GM12878 (cell line): ENCODE data around the gene SRPK3. TPM values are rescaled to one million over a fixed set of nuclear protein-coding genes. Genes with fewer than 3 reads are reported as not detected.

ENCODE experiments used
- ATAC-seq: fragments of 200-7000 bp; cut with Tn5 transposase; 3 replicates; pipeline ENCODE4 v1.9.1; 2020; ENCODE audit warnings: mild to moderate bottlenecking, moderate library complexity
- BruUV-seq: library from RNA; stranded (reverse); fragments of 400-500 nt; replicated peaks from 2 replicates; lab custom pipeline; 2021; lab: Mats Ljungman, UMichigan
- CTCF ChIA-PET: fragments of 300-600 bp; sonication (Branson Sonifier 250); formaldehyde crosslinking; extraction: SDS; loops from one replicate; lab custom pipeline; 2021; ENCODE audit warnings: inconsistent platforms; lab: Yijun Ruan, JAX
- POLR2A ChIA-PET: fragments of 350-600 bp; formaldehyde crosslinking; extraction: SDS; loops from one replicate; lab custom pipeline; 2021; ENCODE audit warnings: inconsistent platforms; lab: Charles Lee
- RAD21 ChIA-PET: fragments of 300-600 bp; sonication (Branson Sonifier 250); formaldehyde crosslinking; loops from one replicate; lab custom pipeline; 2023; ENCODE audit warnings: antibody characterized with exemption; ENCODE audit not compliant: unreplicated experiment; lab: Charles Lee
- SMC1A ChIA-PET: fragments of 300-600 bp; sonication (Branson Sonifier 250); formaldehyde crosslinking; loops from one replicate; lab custom pipeline; 2023; ENCODE audit not compliant: unreplicated experiment, uncharacterized antibody; lab: Charles Lee
- DNase-seq: peaks from one replicate; pipeline ENCODE4 v3.0.0-alpha.2; 2011; ENCODE audit warnings: low read depth, low spot score
- FAIRE-seq: peaks from 3 replicates; lab custom pipeline; 2011; peaks lifted over from hg19 to GRCh38; lab: Jason Lieb, UNC
- H2AFZ ChIP-seq: 2 replicates; pipeline ENCODE4 v1.6.0; 2011; ENCODE audit warnings: low read depth, low read length, control low read depth; ENCODE audit not compliant: control insufficient read depth
- H3K27ac ChIP-seq: 2 replicates; pipeline ENCODE4 v1.5.1; 2011; ENCODE audit warnings: control low read depth; ENCODE audit not compliant: control insufficient read depth, insufficient read depth
- H3K27me3 ChIP-seq, 2 experiments: replicated peaks in 1 of 2; 2 replicates each; pipeline versions ENCODE4 v1.6.0 to v1.6.1; 2011; ENCODE audit warnings: low read length in 1 of 2; ENCODE audit not compliant: control insufficient read depth in 2 of 2, insufficient read depth in 2 of 2
- H3K36me3 ChIP-seq, 2 experiments: 2 replicates each; pipeline ENCODE4 v1.5.1; 2011; ENCODE audit warnings: low read length in 1 of 2; ENCODE audit not compliant: control insufficient read depth in 2 of 2, insufficient read depth in 2 of 2
- H3K4me1 ChIP-seq: 2 replicates; pipeline ENCODE4 v1.6.1; 2011; ENCODE audit warnings: mild to moderate bottlenecking, low read length, moderate library complexity, mixed read lengths; ENCODE audit not compliant: control insufficient read depth, insufficient read depth
- H3K4me2 ChIP-seq: 2 replicates; pipeline ENCODE4 v1.6.0; 2011; ENCODE audit warnings: control low read depth; ENCODE audit not compliant: control insufficient read depth, insufficient read depth
- H3K4me3 ChIP-seq: fragments of 200-600 bp; sonication (generic); 2 replicates; pipeline ENCODE4 v1.5.1; 2016
- H3K79me2 ChIP-seq: 2 replicates; pipeline ENCODE4 v1.6.0; 2011; ENCODE audit warnings: low read length; ENCODE audit not compliant: control insufficient read depth, insufficient read depth
- H3K9ac ChIP-seq: 2 replicates; pipeline ENCODE4 v1.8.0; 2011; ENCODE audit warnings: low read length, control low read depth, mixed read lengths; ENCODE audit not compliant: control insufficient read depth, insufficient read depth
- H3K9me3 ChIP-seq: replicated peaks from 3 replicates; pipeline ENCODE4 v1.5.1; 2011; ENCODE audit warnings: mild to moderate bottlenecking, low read length; ENCODE audit not compliant: control insufficient read depth, insufficient read depth
- H4K20me1 ChIP-seq: 2 replicates; pipeline ENCODE4 v1.6.0; 2011; ENCODE audit not compliant: control insufficient read depth, insufficient read depth
- HDAC6 ChIP-seq: fragments of 200-600 bp; sonication (generic); IDR thresholded peaks from one replicate; pipeline ENCODE4 v1.8.0; 2017; ENCODE audit warnings: antibody characterized with exemption; ENCODE audit not compliant: unreplicated experiment
- RFX5 ChIP-seq: IDR thresholded peaks from 2 replicates; pipeline ENCODE4 v1.6.1; 2011; ENCODE audit warnings: low read depth, low read length, improper control_type of control experiment
- SMC3 ChIP-seq: IDR thresholded peaks from 2 replicates; pipeline ENCODE4 v1.6.1; 2011; ENCODE audit warnings: low read length, improper control_type of control experiment, borderline replicate concordance
- ZNF592 ChIP-seq: fragments of 450-650 bp; IDR thresholded peaks from 2 replicates; pipeline ENCODE4 v1.6.1; 2017; ENCODE audit warnings: mild to moderate bottlenecking, moderate library complexity
- WGBS: methylation state at CpG from one replicate; pipeline ENCODE4 v1.1.6; 2016; ENCODE audit warnings: low lambda C conversion rate; ENCODE audit not compliant: insufficient replicate concordance, insufficient coverage; ENCODE audit errors: missing lambda C conversion rate; 5-methylcytosine and 5-hydroxymethylcytosine counted together
- in situ Hi-C: fragments of 300-500 bp; cut with MboI; formaldehyde crosslinking; loops from 9 replicates; pipeline ENCODE4 v1.14.3; 2018; ENCODE audit warnings: mixed read lengths
- intact Hi-C: fragments of 100-400 bp; cut with micrococcal nuclease; formaldehyde crosslinking; loops from one replicate; pipeline ENCODE4 v1.14.2; 2022; ENCODE audit not compliant: unreplicated experiment
- polyA plus RNA-seq, 11 experiments: library from polyadenylated mRNA; depleted of rRNA in 4 of 11; unstranded in 6 of 11; stranded (reverse) in 5 of 11; fragments of >200 nt; fragmentation: Nextera tagmentation in 4 of 11; fragmentation: Illumina TruSeq in 1 of 11; extraction: Ambion mirVana in 4 of 11; extraction: Trizol in 1 of 11; gene quantifications; 1 replicate in 1 of 11; 2 replicates in 10 of 11; pipeline versions ENCODE4 v1.2.1 to v1.2.3, GENCODE V29; 2011 to 2016; ENCODE audit warnings: inconsistent platforms in 2 of 11, missing spikeins in 2 of 11, low read depth in 1 of 11
- total RNA-seq, 4 experiments: library from RNA; depleted of rRNA in 3 of 4; stranded (reverse); fragments of >200 nt in 3 of 4; fragmentation: Illumina TruSeq in 1 of 4; extraction: Trizol in 1 of 4; gene quantifications; 2 replicates each; pipeline versions ENCODE4 v1.2.1 to v1.2.3, GENCODE V29; 2013 to 2021
- TF ChIP-seq, protein P1 (sequence below): fragments of 150-350 bp; IDR thresholded peaks from 2 replicates; pipeline ENCODE4 v1.6.1; 2016; ENCODE audit warnings: low read depth, low read length
- TF ChIP-seq, protein P2 (sequence below): fragments of 450-650 bp; IDR thresholded peaks from 2 replicates; pipeline ENCODE4 v1.6.1; 2017; ENCODE audit warnings: mild to moderate bottlenecking, low read depth, inconsistent platforms; ENCODE audit not compliant: poor library complexity, severe bottlenecking

SRPK3 gene
- total and polyA plus RNA-seq, 10 of the 15 experiments (the other 5 are each of a cell fraction or from before 2014, with no cell fraction given), result 0.05 to 0.19 TPM; not detected in 8

DNA sequence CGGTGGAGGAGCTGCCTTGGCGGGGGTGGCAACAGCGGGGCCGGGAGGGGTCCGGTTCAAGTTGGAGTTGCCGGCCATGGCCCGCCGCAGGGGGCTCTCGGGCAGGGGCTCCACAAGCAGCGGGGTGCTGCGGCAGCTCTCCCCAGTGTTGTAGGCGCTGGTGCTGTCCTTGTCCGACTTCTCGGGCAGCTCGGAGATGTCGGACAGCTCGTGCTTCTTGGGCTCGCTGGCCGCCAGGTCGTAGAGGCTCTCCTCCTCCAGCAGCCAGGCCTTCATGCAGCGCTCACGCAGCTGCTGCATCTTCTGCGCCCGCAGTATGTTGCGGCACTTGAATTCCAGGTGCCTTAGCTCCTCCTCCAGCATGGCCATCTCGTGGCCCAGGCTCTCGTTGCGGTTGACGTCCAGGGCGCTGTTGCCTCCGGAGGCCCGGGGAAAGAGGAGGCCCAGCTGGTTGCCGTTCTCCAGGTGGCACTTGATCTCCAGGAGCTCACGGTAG, 23.3 kb downstream of the SRPK3 start:
- Histone ChIP-seq H3K27ac (no peak overlapping the region), H3K36me3 (no peaks in the 10 kb centered on the region), H3K9ac (no peak overlapping the region), H3K4me2 (no peak overlapping the region), H4K20me1 (no peaks in the 10 kb centered on the region), H2AFZ (no peak overlapping the region), H3K4me3 (no peak overlapping the region), H3K4me1 (no peaks in the 10 kb centered on the region), H3K9me3 (no peaks in the 10 kb centered on the region; the same call in 2 of the 3 replicates), H3K79me2 (no peaks in the 10 kb centered on the region), H3K27me3 (no peaks in the 10 kb centered on the region; a peak in 1 of 4 replicates)
- POLR2A ChIA-PET, result no interaction called here
- no peak for FAIRE-seq
- ATAC-seq, result no peak
- RAD21 ChIA-PET, result no interaction called here
- intact Hi-C loops (no loop called here), in situ Hi-C loops (loop anchor here (25.0 kb wide), 1 partner anchor 617 kb away; the partner anchor contains the start of gene MAGEA1)
- DNase-seq, result no peak
- no peak for TF ChIP-seq SMC3
- TF ChIP-seq, protein P1, sequence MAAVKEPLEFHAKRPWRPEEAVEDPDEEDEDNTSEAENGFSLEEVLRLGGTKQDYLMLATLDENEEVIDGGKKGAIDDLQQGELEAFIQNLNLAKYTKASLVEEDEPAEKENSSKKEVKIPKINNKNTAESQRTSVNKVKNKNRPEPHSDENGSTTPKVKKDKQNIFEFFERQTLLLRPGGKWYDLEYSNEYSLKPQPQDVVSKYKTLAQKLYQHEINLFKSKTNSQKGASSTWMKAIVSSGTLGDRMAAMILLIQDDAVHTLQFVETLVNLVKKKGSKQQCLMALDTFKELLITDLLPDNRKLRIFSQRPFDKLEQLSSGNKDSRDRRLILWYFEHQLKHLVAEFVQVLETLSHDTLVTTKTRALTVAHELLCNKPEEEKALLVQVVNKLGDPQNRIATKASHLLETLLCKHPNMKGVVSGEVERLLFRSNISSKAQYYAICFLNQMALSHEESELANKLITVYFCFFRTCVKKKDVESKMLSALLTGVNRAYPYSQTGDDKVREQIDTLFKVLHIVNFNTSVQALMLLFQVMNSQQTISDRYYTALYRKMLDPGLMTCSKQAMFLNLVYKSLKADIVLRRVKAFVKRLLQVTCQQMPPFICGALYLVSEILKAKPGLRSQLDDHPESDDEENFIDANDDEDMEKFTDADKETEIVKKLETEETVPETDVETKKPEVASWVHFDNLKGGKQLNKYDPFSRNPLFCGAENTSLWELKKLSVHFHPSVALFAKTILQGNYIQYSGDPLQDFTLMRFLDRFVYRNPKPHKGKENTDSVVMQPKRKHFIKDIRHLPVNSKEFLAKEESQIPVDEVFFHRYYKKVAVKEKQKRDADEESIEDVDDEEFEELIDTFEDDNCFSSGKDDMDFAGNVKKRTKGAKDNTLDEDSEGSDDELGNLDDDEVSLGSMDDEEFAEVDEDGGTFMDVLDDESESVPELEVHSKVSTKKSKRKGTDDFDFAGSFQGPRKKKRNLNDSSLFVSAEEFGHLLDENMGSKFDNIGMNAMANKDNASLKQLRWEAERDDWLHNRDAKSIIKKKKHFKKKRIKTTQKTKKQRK, result no peak
- SMC1A ChIA-PET, result no interaction called here
- CTCF ChIA-PET, result no interaction called here
- 82% methylated on average over 27 of the region's 34 CpGs for WGBS
- no TSS peak for BruUV-seq

- FAIRE-seq, result no peak
- 79% methylated on average over 20 of the region's 25 CpGs for WGBS
- H3K4me2 ChIP-seq, result no peak overlapping the region
- H3K4me3 ChIP-seq, result no peak overlapping the region
- POLR2A ChIA-PET, result no interaction called here
- in situ Hi-C loops, result loop anchor here (25.0 kb wide), 1 partner anchor 617 kb away; the partner anchor contains the start of gene MAGEA1
- H4K20me1 ChIP-seq, result no peaks in the 10 kb centered on the region
- H3K4me1 ChIP-seq, result no peaks in the 10 kb centered on the region
- CTCF ChIA-PET, result no interaction called here
- no peak overlapping the region for H2AFZ ChIP-seq
- no peaks in the 10 kb centered on the region for H3K79me2 ChIP-seq
- no peaks in the 10 kb centered on the region for H3K36me3 ChIP-seq
- H3K27ac ChIP-seq, result no peak overlapping the region
- DNase-seq, result no peak
- ATAC-seq, result no peak
- no peaks in the 10 kb centered on the region; the same call in 2 of the 3 replicates for H3K9me3 ChIP-seq
- RAD21 ChIA-PET, result no interaction called here
- no peaks in the 10 kb centered on the region; a peak in 1 of 4 replicates for H3K27me3 ChIP-seq
- H3K9ac ChIP-seq, result no peak overlapping the region
- intact Hi-C loops, result no loop called here
- BruUV-seq, result no TSS peak
- SMC1A ChIA-PET, result no interaction called here
- TF ChIP-seq, protein P2, sequence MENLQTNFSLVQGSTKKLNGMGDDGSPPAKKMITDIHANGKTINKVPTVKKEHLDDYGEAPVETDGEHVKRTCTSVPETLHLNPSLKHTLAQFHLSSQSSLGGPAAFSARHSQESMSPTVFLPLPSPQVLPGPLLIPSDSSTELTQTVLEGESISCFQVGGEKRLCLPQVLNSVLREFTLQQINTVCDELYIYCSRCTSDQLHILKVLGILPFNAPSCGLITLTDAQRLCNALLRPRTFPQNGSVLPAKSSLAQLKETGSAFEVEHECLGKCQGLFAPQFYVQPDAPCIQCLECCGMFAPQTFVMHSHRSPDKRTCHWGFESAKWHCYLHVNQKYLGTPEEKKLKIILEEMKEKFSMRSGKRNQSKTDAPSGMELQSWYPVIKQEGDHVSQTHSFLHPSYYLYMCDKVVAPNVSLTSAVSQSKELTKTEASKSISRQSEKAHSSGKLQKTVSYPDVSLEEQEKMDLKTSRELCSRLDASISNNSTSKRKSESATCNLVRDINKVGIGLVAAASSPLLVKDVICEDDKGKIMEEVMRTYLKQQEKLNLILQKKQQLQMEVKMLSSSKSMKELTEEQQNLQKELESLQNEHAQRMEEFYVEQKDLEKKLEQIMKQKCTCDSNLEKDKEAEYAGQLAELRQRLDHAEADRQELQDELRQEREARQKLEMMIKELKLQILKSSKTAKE, result no peak
- TF ChIP-seq ZNF592 (no peak), HDAC6 (no peak), RFX5 (no peak)
These were observed 23.8 kb downstream of the SRPK3 start for GRCh38 chrX:153804621-153805020.
